HG02571 (cell line): ENCODE measurements around the gene ANKRD40CL.

Experiments
- ATAC-seq: cut with Tn5 transposase; IDR thresholded peaks from one replicate; pipeline ENCODE4 v1.9.1; 2021; ENCODE audit warnings: mild to moderate bottlenecking, moderate library complexity; ENCODE audit not compliant: unreplicated experiment

Gene ANKRD40CL

DNA sequence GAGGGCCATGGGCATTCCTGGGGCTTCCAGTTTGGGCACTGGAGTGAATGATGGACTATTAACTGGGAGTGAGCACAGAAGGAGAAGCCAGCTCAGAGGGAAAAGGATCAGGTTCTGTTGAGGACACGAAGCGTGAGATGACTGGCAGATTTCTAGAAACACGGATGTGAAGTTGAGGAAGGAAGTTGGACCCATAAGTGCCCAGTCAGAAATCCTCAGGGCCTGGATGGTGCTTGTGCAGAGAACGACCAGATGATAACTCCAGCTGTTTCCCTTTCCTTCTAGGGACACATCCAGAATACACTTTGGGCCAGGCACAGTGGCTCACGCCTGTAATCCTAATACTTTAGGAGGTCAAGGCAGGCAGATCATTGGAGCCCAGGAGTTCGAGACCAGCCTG is 23.3 kb upstream of the ANKRD40CL start:
- ATAC-seq: no peak

DNA sequence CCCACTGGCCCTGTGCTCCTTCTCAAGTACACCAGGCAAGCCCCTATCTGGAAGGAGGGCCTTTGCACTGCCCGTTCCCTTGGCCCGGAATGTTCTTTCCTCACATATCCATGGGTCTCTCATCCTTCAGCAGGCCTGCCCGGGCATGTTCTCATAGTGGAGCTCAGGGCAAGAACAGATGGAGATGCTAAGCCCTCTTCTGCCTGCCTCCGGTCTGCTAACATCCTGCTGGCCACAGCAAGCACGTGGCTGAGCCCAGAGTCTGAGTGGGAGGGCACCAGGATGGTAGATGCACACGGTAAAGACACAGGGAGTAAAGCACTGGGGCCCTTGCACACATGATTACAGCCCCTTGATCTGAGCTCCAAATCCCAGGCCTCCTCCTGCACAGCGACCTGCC is 19.8 kb upstream of the ANKRD40CL start:
- no peak for ATAC-seq

DNA sequence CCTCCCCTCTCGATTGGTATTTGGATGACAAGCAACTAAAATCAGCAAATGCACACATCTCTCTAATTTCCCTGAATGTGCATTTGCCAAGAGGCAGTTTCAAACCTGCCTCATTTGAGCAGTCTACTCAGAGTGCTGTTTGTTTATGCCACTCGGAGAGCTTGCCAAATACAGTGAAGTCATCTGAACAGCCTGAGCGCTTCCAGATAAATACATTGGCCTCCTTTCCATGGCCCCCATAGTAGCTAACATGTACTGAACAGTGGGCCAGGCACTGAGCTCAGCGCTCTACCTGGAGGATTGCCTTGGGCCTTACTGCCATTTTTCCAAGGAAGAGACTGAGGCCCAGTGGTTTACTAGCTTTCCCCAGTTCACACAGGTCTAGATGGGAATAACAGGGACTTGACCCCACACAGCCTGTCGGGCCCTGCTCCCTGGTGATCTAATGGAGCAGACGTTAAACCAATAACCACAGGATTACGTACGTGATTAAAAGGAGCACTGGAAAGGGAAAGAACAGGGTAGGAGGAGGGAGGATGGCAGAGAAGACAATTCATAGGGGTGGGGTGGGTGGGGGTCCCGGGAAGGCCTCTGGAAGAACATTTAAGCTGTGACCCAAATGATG is 18.7 kb upstream of the ANKRD40CL start:
- no peak for ATAC-seq

DNA sequence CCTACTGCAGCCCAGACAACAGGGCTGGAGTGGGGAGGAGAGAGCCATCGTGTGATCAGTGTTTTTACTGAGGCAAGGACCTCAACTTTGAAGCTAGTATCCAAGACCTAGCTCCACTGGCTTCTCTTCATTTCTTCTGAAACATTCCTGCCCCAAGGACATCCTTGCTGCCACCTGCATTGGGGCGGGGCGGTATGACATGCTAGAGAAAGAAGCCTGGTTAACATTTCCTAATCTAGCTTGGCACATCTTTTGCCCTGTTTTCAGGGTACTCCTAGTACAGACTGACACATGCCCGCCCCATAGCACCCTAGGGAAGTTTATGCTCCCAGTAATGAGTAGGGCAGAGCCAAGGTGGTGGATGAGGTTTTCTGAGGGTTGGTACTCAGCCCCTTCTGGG is 17.8 kb upstream of the ANKRD40CL start:
- no peak for ATAC-seq

DNA sequence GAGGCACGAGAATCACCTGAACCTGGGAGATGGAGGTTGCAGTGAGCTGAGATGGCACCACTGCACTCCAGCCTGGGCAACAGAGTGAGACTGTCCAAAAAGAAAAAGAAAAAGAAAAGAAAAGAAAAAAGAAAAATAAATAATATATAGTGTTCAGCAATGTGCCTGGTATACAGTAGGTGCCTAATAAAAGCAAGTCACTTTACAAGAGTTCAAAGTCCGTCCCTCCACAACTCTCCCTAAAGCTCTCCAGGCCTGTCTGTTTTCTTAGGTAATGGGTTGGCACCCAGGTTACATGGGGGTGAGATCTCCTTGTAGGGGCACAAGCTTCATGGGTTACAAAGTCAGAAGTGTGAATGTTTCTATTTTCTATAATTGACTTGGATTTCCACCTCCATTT is 16.6 kb upstream of the ANKRD40CL start:
- ATAC-seq: no peak

DNA sequence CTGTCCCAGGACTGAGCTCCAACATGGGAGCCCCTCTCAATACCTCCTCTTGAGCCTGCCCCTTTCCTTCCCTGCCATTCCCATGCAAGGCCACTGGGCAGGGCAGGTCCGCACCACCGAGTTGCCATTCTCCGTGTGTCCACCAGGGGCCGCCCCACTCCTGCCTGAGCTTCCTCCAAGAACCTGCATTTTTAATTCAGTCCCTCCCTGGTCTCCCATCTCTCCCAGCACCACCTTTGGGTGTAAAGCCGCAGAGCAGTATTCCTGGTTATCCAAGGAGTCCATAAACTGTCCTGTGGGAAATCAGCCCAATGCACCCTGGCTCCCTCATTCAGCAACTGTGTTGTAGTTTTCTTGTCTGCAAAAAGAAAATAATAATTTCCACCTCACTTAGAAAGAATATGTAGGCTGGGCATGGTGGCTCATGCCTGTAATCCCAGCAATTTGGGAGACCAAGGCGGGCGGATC is 15.9 kb upstream of the ANKRD40CL start:
- peak; percentile 87 for ATAC-seq

DNA sequence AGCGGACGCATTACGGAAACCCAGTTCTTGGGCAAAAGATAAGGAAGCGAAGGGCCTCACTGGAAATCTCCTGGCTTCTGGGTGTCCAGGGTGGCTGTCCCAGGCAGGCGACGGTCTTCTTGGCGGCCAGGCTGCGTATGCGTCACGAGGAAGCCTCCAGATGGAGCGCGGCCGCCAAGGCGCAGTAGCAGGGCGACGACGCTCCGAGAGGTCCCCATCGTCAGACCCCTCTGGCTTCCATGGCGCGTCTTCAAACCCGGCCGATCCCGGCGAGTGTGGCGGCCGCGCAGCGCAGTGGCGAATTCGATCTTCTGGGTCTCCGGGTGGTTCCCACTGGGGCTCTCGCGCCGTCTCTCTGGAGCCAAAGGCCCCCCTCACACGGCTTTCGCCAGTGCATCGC is 13.8 kb upstream of the ANKRD40CL start:
- no peak for ATAC-seq

DNA sequence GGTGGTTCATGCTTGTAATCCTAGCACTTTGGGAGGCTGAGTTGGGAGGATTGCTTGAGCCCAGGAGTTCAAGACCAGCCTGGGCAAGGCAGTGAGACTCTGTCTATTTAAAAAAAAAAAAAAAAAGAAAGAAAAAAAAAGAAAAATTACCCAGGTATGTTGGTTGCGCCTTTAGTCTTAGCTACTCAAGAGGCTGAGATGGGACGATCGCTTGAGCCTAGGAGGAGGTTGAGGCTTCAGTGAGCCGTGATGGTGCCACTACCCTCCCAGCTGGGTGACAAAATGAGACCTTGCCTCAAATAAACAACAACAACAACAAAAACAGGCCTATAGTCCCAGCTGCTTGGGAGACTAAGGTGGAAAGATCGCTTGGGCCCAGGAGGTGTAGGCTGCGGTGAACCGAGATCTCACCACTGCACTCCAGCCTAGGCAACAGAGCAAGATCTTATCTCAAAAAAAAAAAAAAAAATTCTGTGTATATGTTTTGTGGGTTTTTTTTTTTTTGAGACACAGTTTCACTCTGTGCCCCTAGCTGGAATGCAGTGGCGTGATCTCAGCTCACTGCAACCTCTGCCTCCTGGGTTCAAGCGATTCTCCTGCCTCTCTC is 12.5 kb upstream of the ANKRD40CL start:
- ATAC-seq: no peak

DNA sequence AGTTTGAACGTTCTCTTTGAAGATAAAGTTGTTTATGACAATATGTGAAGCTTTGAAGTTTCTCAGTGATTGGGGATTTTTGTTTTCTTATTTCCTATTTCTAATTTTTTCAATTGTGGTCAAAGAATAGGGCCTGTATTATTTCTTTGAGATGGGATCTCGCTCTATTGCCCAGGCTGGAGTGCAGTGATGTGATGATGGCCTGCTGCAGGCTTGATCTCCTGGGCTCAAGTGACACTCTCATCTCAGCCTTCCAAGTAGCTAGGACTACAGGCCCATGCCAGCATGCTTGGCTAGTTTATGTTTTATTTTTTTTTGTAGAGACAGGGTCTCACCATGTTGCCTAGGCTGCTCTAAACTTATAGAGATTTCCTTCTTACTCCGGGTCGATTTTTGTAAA is 11.7 kb upstream of the ANKRD40CL start:
- ATAC-seq: no peak

DNA sequence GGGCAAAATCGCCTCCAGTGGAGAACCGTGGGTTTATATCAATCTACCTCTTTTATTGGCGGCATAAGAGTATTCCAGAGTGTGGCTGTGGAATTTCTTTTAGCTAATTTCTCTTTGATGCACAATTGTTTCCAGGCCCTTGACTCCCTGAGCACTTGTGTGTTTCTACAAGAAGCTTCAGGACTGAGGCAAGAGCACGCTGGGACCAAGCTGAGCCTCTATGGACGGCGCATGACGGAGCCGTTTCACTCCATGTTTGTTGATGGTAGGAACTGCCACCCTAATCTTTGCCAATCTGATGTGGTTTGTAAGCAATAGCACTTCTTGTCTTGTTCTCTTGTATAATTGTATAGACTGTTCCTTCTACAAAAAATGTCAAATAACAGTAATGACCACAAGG is 11.2 kb upstream of the ANKRD40CL start:
- ATAC-seq: no peak

DNA sequence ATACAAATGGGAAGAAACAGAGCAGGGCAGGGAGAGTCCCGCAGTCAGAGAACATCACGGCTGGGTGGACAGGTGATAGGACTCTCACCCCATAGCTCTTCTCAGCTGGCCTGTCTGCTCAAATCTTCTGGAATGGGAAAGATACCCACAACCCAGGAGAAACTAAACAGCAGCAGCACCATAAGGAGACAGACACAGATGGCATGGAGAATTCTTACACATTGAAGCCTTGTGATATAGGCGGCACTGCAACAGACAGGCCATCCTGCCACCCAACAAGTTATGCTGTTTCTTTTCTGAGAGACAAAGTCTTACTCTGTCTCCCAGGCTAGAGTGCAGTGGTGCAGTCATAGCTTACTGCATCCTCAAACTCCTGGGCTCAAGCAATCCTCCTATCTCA is 8.6 kb upstream of the ANKRD40CL start:
- no peak for ATAC-seq

DNA sequence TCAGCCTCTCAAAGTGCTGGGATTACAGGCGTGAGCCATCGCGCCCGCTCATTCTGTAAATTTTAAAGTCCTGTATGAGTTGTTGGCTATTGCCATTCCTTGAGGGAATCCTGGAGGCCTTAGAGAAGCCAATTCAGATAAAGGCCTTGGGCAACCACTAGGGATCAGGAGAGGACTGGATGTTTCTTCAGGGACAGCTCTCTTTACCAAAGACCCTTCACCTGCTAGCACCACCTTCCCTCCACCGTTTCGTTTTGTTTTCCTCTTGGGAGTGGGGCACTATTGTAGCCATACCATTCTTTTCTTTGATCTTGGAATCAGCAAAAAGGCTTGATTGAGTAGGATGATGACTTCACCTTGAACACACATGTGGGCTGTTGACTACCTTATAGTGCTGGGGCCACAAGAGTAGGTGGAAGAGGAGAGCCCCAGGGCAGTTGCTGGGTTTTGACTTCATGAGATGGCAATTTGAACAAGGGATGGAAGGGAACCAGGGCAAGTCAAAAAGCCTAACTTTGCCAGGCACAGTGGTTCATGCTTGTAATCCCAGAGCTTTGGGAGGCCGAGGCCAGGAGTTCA is 7.0 kb upstream of the ANKRD40CL start:
- ATAC-seq: no peak

DNA sequence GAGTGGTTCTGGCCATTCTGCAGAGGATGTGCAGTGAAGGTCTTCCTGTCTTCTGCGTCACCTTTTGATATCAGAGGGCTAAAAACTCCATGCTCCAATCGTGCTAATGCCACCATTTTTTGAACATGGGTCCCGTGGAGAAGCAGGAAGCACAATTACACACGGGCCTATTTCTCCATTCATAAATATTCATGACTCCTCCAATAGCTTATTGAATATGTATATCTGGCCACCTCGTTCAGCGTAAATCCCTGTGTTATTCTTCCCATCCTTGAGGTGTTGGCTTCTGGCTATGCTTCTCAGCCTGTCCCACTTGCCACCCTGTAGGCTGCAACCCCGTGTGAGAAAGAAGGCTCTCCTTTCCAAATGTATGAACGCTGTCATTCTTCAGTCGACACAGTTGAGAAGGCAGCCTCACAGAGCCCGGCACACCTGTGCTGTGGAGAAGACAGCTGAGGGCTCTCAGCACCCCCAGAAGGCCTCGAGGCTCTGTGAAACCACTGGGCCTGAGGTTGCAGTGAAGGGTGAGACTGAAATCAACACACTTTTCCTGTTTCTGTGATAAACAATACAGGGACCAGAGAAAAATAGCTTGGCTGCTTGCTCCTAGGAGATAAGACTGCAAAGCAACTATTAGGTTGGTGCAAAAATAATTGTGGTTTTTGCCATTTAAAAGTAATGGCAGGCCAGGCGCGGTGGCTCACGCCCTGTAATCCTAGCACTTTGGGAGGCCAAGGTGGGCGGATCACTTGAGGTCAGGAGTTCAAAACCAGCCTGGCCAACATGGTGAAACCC is 4.9 kb upstream of the ANKRD40CL start:
- no peak for ATAC-seq

DNA sequence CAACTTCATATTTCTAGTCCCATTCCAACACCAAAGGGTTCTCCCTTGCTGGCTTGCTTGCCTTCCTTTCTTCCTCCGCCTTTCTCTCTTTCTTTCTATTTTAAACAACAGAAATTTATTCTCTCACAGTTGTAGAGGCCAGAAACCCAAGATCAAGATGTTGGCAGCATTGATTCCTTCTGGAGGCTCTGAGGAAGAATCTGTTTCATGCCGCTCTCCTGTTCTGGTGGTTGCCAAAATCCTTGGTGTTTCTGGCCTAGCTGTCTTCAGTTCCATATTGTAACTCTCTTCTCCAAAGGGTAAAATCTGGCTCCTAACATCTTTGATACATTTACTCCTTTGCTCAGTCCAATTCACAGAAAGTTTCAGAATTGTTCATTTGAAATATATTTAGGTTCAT is 3.0 kb upstream of the ANKRD40CL start:
- ATAC-seq: no peak

DNA sequence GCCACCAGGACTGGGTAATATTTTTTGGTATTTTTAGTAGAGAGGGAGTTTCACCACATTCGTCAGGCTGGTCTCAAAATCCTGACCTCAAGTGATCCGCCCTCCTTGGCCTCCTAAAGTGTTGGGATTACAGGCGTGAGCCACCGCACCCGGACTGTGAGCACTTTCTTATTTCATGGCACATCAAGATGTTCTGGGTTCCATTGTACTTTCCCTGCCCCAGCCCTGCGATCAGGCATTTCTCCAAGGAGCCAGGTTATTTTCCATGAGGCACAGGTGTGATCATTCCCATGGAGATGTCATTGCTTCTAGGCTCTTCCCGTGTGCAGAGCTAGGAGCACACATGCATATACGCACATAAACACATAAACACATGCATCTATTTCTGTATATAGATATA is 2.6 kb upstream of the ANKRD40CL start:
- no peak for ATAC-seq

DNA sequence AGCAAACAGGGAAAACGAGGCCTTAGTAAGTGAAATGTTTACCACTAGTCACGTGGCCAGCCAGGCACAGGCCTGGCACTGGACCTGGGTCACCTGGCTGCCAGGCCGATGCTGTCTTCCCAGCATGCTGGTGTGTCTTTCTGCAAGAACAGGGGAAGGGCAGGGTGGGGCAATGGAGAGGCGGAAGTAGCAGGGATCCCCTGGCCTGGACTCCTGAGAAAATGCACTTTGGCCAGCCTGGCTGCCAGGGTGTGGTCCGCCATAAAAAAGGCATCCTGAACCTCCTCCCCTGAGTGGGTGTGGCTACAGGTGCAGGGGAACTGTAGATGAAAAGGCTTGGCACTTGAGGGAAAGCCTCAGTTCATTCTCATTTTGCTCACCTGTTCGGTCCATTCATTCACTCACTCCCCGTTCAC is 1.0 kb upstream of the ANKRD40CL start:
- ATAC-seq: no peak

DNA sequence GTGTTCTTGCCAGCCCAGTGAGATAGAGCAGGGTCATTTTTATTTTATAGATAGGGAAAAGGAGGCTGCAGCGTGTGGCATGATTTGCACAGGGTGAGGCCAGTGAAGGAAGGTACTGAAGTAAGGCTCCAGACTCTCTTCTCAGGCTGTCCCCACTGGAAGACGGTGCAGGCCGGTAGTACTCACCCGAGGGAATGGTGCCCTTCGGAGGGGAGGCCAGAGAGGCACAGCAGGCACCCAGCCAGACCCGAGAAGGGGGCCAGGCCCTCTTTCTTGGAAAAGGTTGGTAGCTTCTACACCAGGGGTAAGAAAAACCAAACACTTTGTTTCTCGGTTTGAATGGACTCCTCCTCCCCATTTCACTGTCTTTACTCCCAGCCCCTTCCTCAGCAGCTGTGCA is 288 bp downstream of the ANKRD40CL start:
- ATAC-seq: no peak

DNA sequence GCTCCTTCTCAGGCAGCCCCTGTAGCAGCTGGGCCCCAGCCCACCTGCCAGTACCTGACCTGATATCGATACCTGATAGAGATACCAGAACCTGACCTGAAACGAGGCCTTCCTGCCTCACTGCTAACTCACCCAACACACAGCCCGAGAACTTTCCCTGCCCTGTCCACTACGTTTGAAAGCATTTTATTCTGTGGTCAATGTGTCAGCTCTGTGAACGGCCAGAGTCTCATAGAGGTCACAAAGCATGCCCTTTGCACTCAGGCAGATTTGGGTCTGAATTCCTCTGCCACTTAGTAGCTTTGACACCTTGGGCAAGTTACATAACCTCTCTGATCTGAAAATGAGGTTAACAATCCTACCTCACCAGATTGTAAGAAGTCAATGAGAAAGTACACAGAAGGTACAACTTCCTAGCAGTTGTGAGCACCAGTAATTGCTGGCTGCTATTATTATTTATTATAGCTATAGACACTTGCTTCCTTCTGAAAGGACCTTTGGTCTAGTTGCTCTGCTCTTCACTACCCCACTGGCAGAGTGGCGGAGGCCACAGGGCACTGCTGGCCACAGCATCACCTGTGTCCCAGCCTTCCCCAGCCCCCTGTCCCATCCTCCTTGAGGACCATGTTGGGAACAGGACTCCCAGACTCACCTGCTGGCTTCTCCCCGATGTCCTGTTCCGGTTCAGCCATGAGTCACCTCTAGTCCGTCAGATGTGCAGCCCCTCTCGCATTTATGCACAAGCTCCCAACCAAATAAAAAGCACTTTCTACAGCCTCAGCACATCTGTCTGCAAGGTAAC is 895 bp downstream of the ANKRD40CL start:
- no peak for ATAC-seq

DNA sequence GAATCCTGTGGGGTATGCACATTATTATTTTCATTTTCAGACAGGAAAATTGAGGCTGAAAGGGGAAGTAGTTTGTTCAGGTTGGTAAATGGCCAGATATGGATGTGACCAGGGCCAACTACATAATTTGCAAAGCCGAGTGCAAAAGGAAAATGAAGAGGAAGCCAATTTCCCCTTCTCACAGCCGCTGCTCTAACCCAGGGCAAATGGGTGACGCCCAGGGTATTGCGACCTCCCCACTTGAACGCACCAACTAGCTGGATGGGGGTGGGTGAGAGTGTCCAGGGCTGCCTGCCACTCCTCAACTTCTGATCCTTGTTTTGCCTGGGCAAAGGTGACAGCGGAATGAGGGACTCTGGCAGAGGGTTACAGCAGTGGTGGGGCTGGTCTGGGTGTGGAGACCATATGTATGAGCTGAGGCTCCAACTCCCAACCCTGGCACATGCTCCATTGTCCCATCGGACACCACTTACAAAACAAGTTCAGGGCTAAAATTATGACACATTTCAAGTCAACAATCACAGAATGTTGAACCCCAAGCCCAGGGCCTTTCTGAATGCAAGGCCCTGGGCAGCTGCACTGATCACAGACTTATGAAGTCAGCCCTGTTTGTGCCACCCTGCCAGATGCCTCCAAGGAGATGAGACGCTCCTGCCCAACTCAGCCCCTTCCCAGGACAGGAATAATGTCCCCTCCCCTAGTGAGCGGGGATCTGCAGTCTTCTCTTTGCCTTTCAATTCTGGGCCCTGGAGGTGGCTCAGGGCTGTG is 1.7 kb downstream of the ANKRD40CL start:
- no peak for ATAC-seq

DNA sequence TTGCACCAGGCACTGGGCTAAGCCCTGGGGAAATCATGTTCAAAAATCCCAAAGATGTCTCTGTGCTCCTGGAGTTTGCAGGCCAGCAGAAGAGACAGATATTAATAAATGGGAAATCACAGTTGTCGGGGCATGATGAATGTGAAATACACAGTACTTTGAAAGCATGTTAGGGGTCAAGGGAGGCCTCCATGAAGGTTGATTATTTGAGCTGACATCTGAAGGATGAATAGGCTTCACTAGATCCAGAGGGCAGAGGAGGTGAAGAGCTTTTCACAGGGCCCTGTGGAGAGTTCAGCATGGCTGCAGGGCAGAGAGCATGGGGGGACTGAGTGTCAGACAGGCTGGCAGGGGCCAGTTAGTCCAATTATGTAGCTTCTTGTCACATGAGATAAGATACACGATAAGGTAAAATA is 2.6 kb downstream of the ANKRD40CL start:
- ATAC-seq: no peak
